Smooth muscle cell (in vitro differentiated cells): ENCODE results near the gene UIMC1. TPM values are rescaled to one million over a fixed set of nuclear protein-coding genes. Genes with fewer than 3 reads are reported as not detected.

Experiments
- DNase-seq: peaks from one replicate; lab custom pipeline; 2025; ENCODE audit not compliant: unreplicated experiment; lab: John Stamatoyannopoulos, UW
- H2AFZ ChIP-seq: fragments of 200-600 bp; sonication (generic); 2 replicates; pipeline ENCODE4 v1.6.0; 2016; ENCODE audit warnings: antibody characterized with exemption, low read depth, mild to moderate bottlenecking
- H3F3A ChIP-seq: fragments of 200-600 bp; sonication (generic); 2 replicates; pipeline ENCODE4 v1.6.0; 2017; ENCODE audit warnings: antibody characterized with exemption, low read depth
- H3K27ac ChIP-seq: fragments of 200-600 bp; sonication (generic); 2 replicates; pipeline ENCODE4 v1.5.1; 2016; ENCODE audit warnings: low read depth, mild to moderate bottlenecking
- H3K27me3 ChIP-seq: fragments of 200-600 bp; sonication (generic); 2 replicates; pipeline ENCODE4 v1.6.1; 2016; ENCODE audit warnings: low read depth, mild to moderate bottlenecking
- H3K36me3 ChIP-seq: fragments of 200-600 bp; sonication (generic); 2 replicates; pipeline ENCODE4 v1.5.1; 2016; ENCODE audit warnings: low read depth
- H3K4me1 ChIP-seq: fragments of 200-600 bp; sonication (generic); 2 replicates; pipeline ENCODE4 v1.5.1; 2016; ENCODE audit warnings: low read depth
- H3K4me2 ChIP-seq: fragments of 200-600 bp; sonication (generic); 2 replicates; pipeline ENCODE4 v1.6.0; 2016; ENCODE audit warnings: mild to moderate bottlenecking
- H3K4me3 ChIP-seq: fragments of 200-600 bp; sonication (generic); 2 replicates; pipeline ENCODE4 v1.5.1; 2016; ENCODE audit warnings: mild to moderate bottlenecking
- H3K79me2 ChIP-seq: fragments of 200-600 bp; sonication (generic); 2 replicates; pipeline ENCODE4 v1.6.0; 2016; ENCODE audit warnings: low read depth, mild to moderate bottlenecking
- H3K9ac ChIP-seq: fragments of 200-600 bp; sonication (generic); 2 replicates; pipeline ENCODE4 v1.6.0; 2016; ENCODE audit warnings: low read depth
- H3K9me3 ChIP-seq: fragments of 200-600 bp; sonication (generic); replicated peaks from 2 replicates; pipeline ENCODE4 v1.5.1; 2016; ENCODE audit warnings: low read depth
- H4K20me1 ChIP-seq: fragments of 200-600 bp; sonication (generic); 2 replicates; pipeline ENCODE4 v1.6.0; 2016; ENCODE audit warnings: low read depth
- CTCF ChIP-seq: fragments of 200-600 bp; sonication (generic); IDR thresholded peaks from 2 replicates; pipeline ENCODE4 v1.5.1; 2017; ENCODE audit warnings: borderline replicate concordance, mild to moderate bottlenecking, antibody characterized with exemption; ENCODE audit not compliant: insufficient read depth, poor library complexity, severe bottlenecking
- WGBS: methylation state at CpG from one replicate; pipeline ENCODE4 v1.1.7; 2016; ENCODE audit warnings: low lambda C conversion rate; 5-methylcytosine and 5-hydroxymethylcytosine counted together
- polyA plus RNA-seq: library from polyadenylated mRNA; unstranded; fragments of >200 nt; fragmentation: Nextera tagmentation; extraction: Ambion mirVana; gene quantifications from 2 replicates; pipeline ENCODE4 v1.2.1, GENCODE V29; 2016
- total RNA-seq: library from RNA; depleted of rRNA; stranded (reverse); fragments of >200 nt; gene quantifications from 2 replicates; pipeline ENCODE4 v1.2.3, GENCODE V29; 2014

UIMC1 gene
- total and polyA plus RNA-seq, 2 experiments from 2014 or later = 12.1 to 19.9 TPM

DNA sequence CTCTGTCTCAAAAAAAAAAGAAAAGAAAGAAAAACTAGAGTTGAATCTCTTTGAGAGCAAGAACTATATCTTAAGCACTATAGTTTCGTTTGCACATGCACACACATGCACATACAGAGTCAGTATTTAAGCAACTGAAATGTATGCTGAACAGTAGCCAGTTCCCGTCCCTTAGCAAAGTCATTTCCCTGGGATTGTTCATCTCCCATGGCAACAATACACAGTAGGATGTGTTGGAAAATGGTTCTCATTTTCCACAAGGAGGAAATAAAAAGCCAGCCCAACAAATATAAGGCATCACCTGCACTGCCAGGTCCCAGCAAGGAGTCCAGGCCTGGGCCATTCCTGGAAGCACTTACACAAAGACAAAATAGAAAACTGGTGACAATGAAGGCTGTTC, 11.8 kb upstream of the UIMC1 start:
- Histone ChIP-seq H3K79me2 (peaks cover 1% of the 10 kb centered on the region), H3K27me3 (no peaks in the 10 kb centered on the region), H4K20me1 (no peaks in the 10 kb centered on the region), H3K36me3 (no peaks in the 10 kb centered on the region), H3K4me3 (no peak overlapping the region), H3K4me1 (peaks cover 8% of the 10 kb centered on the region), H3K27ac (no peak overlapping the region), H2AFZ (no peak overlapping the region), H3K9me3 (no peaks in the 10 kb centered on the region), H3K9ac (no peak overlapping the region), H3K4me2 (no peak overlapping the region), H3F3A (no peaks in the 10 kb centered on the region)
- TF ChIP-seq CTCF = no peak
- WGBS = 73% methylated on average over 2 of the region's 2 CpGs
- no peak for DNase-seq

DNA sequence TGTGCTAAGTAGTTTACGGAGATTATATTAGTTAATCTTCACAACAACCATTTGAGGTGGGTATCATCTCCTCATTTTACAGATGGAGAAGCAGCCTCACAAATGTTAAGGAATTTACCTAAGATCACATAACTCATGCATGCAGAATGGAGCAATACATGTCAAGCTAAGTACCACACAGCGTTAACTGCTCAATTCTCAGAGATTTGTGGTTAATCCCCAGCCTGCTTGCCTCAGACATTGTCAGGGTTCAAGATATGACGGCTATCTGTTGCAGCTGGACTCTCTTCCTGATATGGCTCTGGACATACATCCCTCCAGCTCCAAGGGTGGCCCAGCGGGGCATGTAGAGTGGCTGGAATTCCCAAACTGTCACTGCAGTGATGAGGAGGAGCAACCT, 8.6 kb upstream of the UIMC1 start:
- Histone ChIP-seq H4K20me1 (no peaks in the 10 kb centered on the region), H3K27me3 (no peaks in the 10 kb centered on the region), H3K4me1 (no peaks in the 10 kb centered on the region), H3F3A (no peaks in the 10 kb centered on the region), H3K9ac (no peak overlapping the region), H2AFZ (no peak overlapping the region), H3K4me3 (no peak overlapping the region), H3K4me2 (no peak overlapping the region), H3K79me2 (no peaks in the 10 kb centered on the region), H3K27ac (no peak overlapping the region), H3K9me3 (no peaks in the 10 kb centered on the region), H3K36me3 (no peaks in the 10 kb centered on the region)
- no peak for DNase-seq
- TF ChIP-seq CTCF = no peak
- WGBS = 43% methylated on average over 4 of the region's 4 CpGs

GRCh38 chr5:177010153-177010552, 3.6 kb upstream of the UIMC1 start:
- peaks cover 8% of the 10 kb centered on the region for H4K20me1 ChIP-seq
- H3K79me2 ChIP-seq = peaks cover 11% of the 10 kb centered on the region
- peaks cover 4% of the 10 kb centered on the region for H3K4me1 ChIP-seq
- no peak overlapping the region for H2AFZ ChIP-seq
- no peak overlapping the region for H3K27ac ChIP-seq
- no peak overlapping the region for H3K9ac ChIP-seq
- H3K9me3 ChIP-seq = no peaks in the 10 kb centered on the region
- no peak for DNase-seq
- no peaks in the 10 kb centered on the region for H3K27me3 ChIP-seq
- no peak overlapping the region for H3K4me3 ChIP-seq
- no peak overlapping the region for H3K4me2 ChIP-seq
- no peaks in the 10 kb centered on the region for H3K36me3 ChIP-seq
- WGBS = 94% methylated on average over 4 of the region's 4 CpGs
- TF ChIP-seq CTCF = no peak
- H3F3A ChIP-seq = no peaks in the 10 kb centered on the region

- WGBS = 80% methylated on average over 2 of the region's 2 CpGs
Observed at GRCh38 chr5:177008716-177009115, 2.1 kb upstream of the UIMC1 start.

More at GRCh38 chr5:177008716-177009115, 2.1 kb upstream of the UIMC1 start:
- H3K9ac ChIP-seq = no peak overlapping the region
- no peak overlapping the region for H2AFZ ChIP-seq
- H3K36me3 ChIP-seq = no peaks in the 10 kb centered on the region
- no peak overlapping the region for H3K4me2 ChIP-seq
- peaks cover 23% of the 10 kb centered on the region for H4K20me1 ChIP-seq
- no peak overlapping the region for H3K4me3 ChIP-seq
- H3K27me3 ChIP-seq = no peaks in the 10 kb centered on the region
- H3F3A ChIP-seq = no peaks in the 10 kb centered on the region
- peaks cover 25% of the 10 kb centered on the region for H3K79me2 ChIP-seq
- H3K27ac ChIP-seq = no peak overlapping the region
- H3K9me3 ChIP-seq = no peaks in the 10 kb centered on the region
- peaks cover 18% of the 10 kb centered on the region for H3K4me1 ChIP-seq
- DNase-seq = no peak
- no peak for TF ChIP-seq CTCF
